DMS 273 treated with DMSO at 0.1 percent for 48 hours (cell line): Measurements from ENCODE around the gene RNF4.
"Not testable (repeated sequence)": the region's sequence is repeated elsewhere in the genome, so short reads cannot be mapped to it uniquely, and the experiment has no call there.

ENCODE experiments used
- DNase-seq: peaks from one replicate; lab custom pipeline; 2025; lab: John Stamatoyannopoulos, UW

Gene RNF4

DNA sequence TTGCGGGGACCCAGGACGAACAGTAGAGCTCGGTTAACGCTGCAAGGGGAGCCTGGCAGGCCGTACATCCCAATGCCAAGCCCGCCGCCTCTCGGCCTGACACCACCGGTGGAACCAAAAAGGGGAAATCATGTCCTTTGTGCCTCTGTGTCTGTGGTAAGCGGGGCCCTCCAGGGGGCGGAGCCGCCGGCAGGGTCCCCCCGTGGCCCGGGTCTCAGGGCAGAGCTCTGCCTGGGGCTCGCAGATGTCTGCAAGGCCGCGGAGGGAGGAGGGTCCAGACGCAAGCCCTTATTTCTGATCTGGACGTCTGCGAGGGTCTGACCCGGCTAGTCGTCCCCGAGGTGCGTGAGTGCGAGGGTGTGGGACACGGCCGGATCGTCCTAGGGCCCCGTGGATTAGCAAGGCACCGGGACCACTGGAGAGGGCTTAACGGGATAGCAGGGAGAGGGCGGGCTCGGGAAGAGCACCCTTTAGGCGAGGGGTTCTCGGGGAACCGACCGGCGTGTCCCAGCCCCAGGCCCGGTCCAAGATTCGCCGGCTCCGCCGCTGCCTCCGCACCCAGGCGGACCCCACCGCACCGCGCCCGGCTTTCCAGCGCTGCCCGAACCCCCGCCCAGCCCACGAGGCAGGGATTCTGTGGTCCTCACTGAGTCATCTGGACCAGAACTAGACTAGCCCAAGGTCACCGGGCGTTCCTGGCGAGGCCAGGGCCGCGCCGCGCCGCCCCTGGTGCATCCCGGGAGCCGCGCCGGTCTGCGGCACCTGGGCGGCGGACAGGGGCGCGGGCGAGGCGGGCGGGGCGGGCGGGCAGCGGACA, 66.7 kb downstream of the RNF4 start:
- no peak for DNase-seq

DNA sequence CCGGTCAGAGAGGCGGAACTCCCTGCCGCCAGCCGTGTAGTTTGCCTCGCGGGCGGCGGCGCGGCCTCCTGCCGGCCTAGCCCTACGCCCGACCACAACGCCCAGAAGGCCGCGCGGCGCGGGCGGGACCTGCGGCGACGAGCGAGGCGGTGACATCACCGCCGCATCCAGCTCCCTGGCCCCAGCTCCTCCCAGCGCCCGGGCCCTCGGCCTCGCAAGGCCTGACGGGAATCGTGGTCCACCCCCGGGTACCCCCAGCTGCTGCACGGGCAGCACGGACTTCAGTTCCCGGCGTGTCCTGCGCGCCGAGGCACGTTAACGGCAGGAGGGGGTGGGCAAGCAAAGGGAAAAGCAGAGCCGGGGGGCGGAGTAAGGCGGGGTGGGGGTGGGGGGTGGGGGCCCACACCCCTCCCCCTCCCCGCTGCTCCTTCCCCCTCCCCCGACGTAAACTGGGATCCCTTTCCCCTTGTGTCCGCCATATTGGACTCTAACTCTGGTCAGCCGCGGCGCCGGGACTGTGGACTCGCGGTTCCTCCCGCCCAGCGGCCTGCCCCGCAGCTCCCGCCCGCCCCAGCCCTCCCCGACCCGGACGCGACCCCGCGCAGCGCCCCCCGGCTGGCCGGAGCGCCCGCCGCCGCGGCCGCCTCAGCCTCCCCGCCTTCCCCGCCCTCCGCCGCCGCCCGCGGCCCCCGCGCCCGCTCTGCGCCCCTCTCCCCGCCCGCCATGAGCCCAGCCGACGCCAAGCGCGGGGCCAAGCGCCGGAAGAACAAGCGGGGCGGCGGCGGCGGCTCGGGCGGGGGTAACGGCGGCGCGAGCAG, 67.5 kb downstream of the RNF4 start, which contains the start of gene FAM193A:
FAM193A (plus strand) TSS at position 455 of the 818 bp plus-strand sequence; CDS start at position 724, 269 bp downstream.
- DNase-seq, result peak; percentile 92

- no peak for DNase-seq
These were observed 68.3 kb downstream of the RNF4 start for GRCh38 chr4:2537011-2537830.

- not testable (repeated sequence) for DNase-seq
These were observed 74.8 kb downstream of the RNF4 start for GRCh38 chr4:2543580-2544191.

- no peak for DNase-seq
These were observed 76.6 kb downstream of the RNF4 start for GRCh38 chr4:2545321-2546013.

- no peak for DNase-seq
These were observed 77.4 kb downstream of the RNF4 start for GRCh38 chr4:2546286-2546823.

- not testable (repeated sequence) for DNase-seq
These were observed 78.2 kb downstream of the RNF4 start for GRCh38 chr4:2546961-2547691.

DNA sequence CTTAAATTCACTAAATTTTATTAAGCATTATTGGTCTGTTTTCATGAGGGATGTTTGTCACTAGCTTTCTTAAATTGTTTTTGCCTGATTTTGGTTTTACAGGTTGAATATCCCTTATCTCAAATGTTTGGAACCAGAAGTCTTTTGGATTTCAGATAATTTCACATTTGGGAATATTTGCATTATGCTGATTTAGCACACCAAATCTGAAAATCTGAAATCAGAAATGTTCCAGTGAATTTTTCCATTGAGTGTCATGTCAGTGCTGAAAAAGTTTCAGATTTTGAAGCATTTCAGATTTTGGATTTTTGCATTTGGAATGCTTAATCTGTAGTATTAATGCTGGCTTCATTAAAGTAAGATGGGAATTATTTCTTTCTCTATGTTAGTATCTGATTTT, 82.2 kb downstream of the RNF4 start:
- DNase-seq, result no peak

GRCh38 chr4:2552806-2553205, 83.9 kb downstream of the RNF4 start:
- no peak for DNase-seq

- DNase-seq, result no peak
These were observed 89.4 kb downstream of the RNF4 start for GRCh38 chr4:2558301-2558700.

GRCh38 chr4:2560167-2560566, 91.3 kb downstream of the RNF4 start:
- no peak for DNase-seq
